ENCODE measurements around the gene ARHGEF28. TPM values are rescaled to one million over a fixed set of nuclear protein-coding genes. Genes with fewer than 3 reads are reported as not detected.

Gene ARHGEF28
- total RNA-seq, 6 donors from 2014 or later, result 14.4 to 47.1 (median 24.4) TPM

DNA sequence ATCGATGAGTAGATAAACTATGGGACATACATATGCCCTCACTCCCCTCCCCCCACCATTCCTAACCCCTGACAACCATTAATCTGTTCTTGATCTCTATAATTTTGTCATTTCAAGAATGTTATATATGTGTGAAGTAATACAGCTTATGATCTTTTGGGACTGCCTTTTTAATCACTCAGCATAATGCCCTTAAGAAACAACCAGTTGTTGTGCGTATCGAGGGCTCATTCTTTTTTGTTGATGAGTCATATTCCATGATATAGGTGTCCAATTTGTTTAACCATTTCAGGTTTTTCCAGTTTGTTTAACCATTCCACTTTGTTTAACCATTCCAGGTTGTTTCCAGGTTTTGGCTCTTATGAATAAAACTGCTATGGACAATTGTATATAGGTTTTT, 75.6 kb downstream of the ARHGEF28 start:
- H3K36me3 ChIP-seq, result no peaks in the 10 kb centered on the region
- TF ChIP-seq POLR2AphosphoS5 (IDR thresholded peaks at IDR 0.05) (no peak), EP300 (IDR thresholded peaks at IDR 0.05) (no peak), POLR2A (IDR thresholded peaks at IDR 0.05) (no peak)
- TF ChIP-seq, protein P1, sequence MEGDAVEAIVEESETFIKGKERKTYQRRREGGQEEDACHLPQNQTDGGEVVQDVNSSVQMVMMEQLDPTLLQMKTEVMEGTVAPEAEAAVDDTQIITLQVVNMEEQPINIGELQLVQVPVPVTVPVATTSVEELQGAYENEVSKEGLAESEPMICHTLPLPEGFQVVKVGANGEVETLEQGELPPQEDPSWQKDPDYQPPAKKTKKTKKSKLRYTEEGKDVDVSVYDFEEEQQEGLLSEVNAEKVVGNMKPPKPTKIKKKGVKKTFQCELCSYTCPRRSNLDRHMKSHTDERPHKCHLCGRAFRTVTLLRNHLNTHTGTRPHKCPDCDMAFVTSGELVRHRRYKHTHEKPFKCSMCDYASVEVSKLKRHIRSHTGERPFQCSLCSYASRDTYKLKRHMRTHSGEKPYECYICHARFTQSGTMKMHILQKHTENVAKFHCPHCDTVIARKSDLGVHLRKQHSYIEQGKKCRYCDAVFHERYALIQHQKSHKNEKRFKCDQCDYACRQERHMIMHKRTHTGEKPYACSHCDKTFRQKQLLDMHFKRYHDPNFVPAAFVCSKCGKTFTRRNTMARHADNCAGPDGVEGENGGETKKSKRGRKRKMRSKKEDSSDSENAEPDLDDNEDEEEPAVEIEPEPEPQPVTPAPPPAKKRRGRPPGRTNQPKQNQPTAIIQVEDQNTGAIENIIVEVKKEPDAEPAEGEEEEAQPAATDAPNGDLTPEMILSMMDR (IDR thresholded peaks at IDR 0.05), result no peak
- no peaks in the 10 kb centered on the region for H3K27me3 ChIP-seq
- H3K4me3 ChIP-seq, result no peak overlapping the region
- H3K4me1 ChIP-seq, result peaks cover 0 to 3% (median 0%) of the 10 kb centered on the region in 4 donors
- no peak overlapping the region for H3K27ac ChIP-seq
- DNase-seq (no peak), ATAC-seq (ENCODE audit: low FRiP score in 2 of 2) (no peak)
- WGBS, 2 donors, result 86 to 89% methylated on average over 3 of the region's 3 CpGs
- H3K9me3 ChIP-seq, result no peaks in the 10 kb centered on the region

DNA sequence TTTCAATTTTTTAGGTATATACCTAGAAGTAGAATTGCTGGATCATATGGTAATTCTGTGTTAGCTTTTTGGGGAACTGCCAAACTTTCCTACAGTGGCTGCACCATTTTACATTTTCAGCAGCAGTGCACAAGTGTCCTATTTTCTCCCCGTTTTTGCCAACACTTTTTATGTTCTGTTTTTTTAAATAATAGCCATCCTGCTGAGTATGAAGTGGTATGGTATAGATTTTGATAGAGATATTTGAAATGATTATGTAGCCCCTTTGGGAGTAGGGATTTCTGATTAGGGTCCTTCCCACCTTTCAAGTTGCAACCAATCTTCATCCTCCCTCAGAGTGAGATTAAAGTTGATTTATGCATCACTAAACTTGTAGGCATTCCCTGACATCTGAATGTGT, 76.5 kb downstream of the ARHGEF28 start:
- no peak for TF ChIP-seq EP300 (IDR thresholded peaks at IDR 0.05)
- TF ChIP-seq POLR2A (IDR thresholded peaks at IDR 0.05), result no peak
- TF ChIP-seq POLR2AphosphoS5 (IDR thresholded peaks at IDR 0.05), result no peak
- TF ChIP-seq, protein P1 (IDR thresholded peaks at IDR 0.05), result no peak
- H3K4me3 ChIP-seq, result no peak overlapping the region
- no peaks in the 10 kb centered on the region for H3K4me1 ChIP-seq
- H3K27ac ChIP-seq, result no peak overlapping the region
- WGBS, 2 donors, result 83 to 88% methylated on average over 1 of the region's 1 CpG
- ATAC-seq (ENCODE audit: low FRiP score in 2 of 2) (no peak), DNase-seq (no peak)
- no peaks in the 10 kb centered on the region for H3K36me3 ChIP-seq
- no peaks in the 10 kb centered on the region for H3K9me3 ChIP-seq
- no peaks in the 10 kb centered on the region for H3K27me3 ChIP-seq

DNA sequence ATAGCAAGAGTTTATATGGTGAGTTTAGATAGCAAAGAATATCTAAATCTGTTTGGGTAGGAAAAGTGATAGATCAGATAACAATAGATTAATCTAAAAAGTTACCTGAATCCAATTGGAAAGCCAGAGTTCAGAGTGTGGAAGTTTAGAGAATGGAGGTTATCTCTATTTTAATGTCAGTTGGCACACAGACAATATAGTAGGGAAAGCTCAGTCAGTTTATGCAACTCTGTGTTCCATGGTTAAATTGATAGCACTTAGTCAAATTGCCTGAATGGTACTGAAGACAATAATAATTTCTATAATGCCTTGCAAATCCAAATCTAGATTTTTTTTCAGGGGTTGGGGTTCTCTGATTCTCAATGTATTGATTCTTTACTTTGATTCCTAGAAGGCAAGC, 77.0 kb downstream of the ARHGEF28 start:
- ATAC-seq (ENCODE audit: low FRiP score in 2 of 2) (no peak), DNase-seq (no peak)
- Histone ChIP-seq H3K9me3 (no peaks in the 10 kb centered on the region), H3K27ac (no peak overlapping the region), H3K4me3 (no peak overlapping the region), H3K4me1 (no peaks in the 10 kb centered on the region), H3K36me3 (no peaks in the 10 kb centered on the region), H3K27me3 (no peaks in the 10 kb centered on the region)
- TF ChIP-seq POLR2AphosphoS5 (IDR thresholded peaks at IDR 0.05) (no peak), EP300 (IDR thresholded peaks at IDR 0.05) (no peak), POLR2A (IDR thresholded peaks at IDR 0.05) (no peak)
- TF ChIP-seq, protein P1 (IDR thresholded peaks at IDR 0.05), result no peak

DNA sequence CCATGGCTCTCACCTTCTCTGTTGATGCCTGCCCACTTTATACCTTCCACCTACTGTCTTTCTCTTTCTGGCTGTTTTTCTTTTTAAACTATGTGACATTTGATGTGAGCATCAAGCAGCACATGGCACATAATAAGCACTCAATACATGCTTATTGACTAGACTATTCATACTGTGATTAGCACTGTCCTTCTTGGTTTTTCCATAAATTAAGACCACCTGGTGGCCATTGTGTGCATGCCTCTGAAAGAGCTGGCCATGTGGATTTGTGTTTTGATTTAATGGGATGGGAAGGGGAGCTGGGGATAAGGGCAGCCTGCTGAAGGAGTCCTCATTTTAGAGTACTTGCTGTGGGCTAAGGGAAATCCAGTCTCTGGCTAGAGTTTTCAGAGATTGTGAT, 79.4 kb downstream of the ARHGEF28 start:
- Histone ChIP-seq H3K36me3 (no peaks in the 10 kb centered on the region), H3K27ac (no peak overlapping the region), H3K4me1 (no peaks in the 10 kb centered on the region), H3K9me3 (no peaks in the 10 kb centered on the region), H3K4me3 (no peak overlapping the region), H3K27me3 (no peaks in the 10 kb centered on the region)
- ATAC-seq (ENCODE audit: low FRiP score in 2 of 2) (no peak), DNase-seq (no peak)
- no peak for TF ChIP-seq POLR2A (IDR thresholded peaks at IDR 0.05)

DNA sequence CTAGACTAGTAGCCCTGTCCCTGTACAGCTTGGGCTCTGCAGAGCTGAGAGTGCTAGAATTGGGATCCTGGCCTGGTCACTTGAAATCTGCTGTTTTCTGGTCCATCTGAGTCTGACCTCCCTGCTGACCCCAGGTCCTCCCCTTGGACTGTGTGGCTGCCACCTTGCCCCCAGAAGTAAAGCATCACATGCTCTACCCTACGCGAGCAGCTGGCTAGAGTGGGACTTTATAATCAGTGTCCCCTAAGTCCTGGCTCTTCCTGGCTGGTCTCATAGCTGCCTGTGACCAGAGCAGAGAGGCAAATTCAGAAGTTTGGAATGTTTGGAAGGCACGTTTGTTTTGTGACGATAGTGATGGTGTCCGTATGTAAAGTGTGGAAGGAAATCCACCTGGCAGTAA, 81.0 kb downstream of the ARHGEF28 start:
- TF ChIP-seq POLR2AphosphoS5 (IDR thresholded peaks at IDR 0.05), result no peak
- TF ChIP-seq POLR2A (IDR thresholded peaks at IDR 0.05), result no peak
- no peak for TF ChIP-seq EP300 (IDR thresholded peaks at IDR 0.05)
- TF ChIP-seq, protein P1 (IDR thresholded peaks at IDR 0.05), result no peak
- Histone ChIP-seq H3K36me3 (no peaks in the 10 kb centered on the region), H3K9me3 (no peaks in the 10 kb centered on the region), H3K27ac (no peak overlapping the region), H3K4me3 (no peak overlapping the region), H3K4me1 (no peaks in the 10 kb centered on the region), H3K27me3 (no peaks in the 10 kb centered on the region)
- ATAC-seq (ENCODE audit: low FRiP score in 2 of 2) (no peak), DNase-seq (no peak)
- WGBS, 2 donors, result 82 to 94% methylated on average over 4 to 5 of the region's 5 CpGs

Data from upper lobe of left lung (tissue), 6 donors.